Measurements from ENCODE around the gene AOAH. TPM values are rescaled to one million over a fixed set of nuclear protein-coding genes. Genes with fewer than 3 reads are reported as not detected.
A peak's percentile ranks its signal among the peaks of the same experiment; 100 is the strongest.

The AOAH gene
- total RNA-seq, 4 donors from 2014 or later: 0.17 to 1.8 (median 1.6) TPM

DNA sequence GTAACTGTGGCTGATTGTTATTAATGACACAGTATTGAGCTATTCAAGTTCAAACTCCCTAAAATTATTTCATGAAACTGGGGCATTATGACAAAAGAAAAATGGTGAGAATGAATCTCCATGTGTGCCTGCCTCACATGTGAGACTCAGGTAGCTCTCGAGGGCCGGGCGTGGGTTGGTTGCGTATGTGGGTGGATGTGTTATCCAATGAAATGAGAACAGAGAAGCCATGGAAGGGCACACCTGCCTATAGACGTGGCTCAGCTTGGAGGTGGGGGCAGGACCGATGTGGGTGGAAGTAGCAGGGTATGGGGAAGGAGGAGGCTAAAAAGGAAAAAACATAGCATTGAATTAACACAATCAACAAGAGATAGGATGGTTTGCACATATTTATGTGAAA is 96.5 kb downstream of the AOAH start:
- intact Hi-C loops (cut with DNase I; ENCODE audit: low total_unique reads) (no loop called here), in situ Hi-C loops (cut with MboI; ENCODE audit: low sequenced_read_pairs in 4 of 4) (no loop called here)
- Histone ChIP-seq H3K4me3 (no peak overlapping the region), H3K27me3 (no peaks in the 10 kb centered on the region), H3K27ac (no peak overlapping the region), H3K4me1 (no peaks in the 10 kb centered on the region), H3K9me3 (no peaks in the 10 kb centered on the region), H3K36me3 (no peaks in the 10 kb centered on the region)
- DNase-seq (no peak), ATAC-seq (no peak)
- no peak for TF ChIP-seq POLR2A (IDR thresholded peaks at IDR 0.05)
- TF ChIP-seq, protein P1, sequence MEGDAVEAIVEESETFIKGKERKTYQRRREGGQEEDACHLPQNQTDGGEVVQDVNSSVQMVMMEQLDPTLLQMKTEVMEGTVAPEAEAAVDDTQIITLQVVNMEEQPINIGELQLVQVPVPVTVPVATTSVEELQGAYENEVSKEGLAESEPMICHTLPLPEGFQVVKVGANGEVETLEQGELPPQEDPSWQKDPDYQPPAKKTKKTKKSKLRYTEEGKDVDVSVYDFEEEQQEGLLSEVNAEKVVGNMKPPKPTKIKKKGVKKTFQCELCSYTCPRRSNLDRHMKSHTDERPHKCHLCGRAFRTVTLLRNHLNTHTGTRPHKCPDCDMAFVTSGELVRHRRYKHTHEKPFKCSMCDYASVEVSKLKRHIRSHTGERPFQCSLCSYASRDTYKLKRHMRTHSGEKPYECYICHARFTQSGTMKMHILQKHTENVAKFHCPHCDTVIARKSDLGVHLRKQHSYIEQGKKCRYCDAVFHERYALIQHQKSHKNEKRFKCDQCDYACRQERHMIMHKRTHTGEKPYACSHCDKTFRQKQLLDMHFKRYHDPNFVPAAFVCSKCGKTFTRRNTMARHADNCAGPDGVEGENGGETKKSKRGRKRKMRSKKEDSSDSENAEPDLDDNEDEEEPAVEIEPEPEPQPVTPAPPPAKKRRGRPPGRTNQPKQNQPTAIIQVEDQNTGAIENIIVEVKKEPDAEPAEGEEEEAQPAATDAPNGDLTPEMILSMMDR (IDR thresholded peaks at IDR 0.05 in 4 of 5, conservative IDR thresholded peaks at IDR 0.05 in 1 of 5): no peak

GRCh38 chr7:36626111-36626510 is 98.2 kb downstream of the AOAH start:
- no peak overlapping the region for H3K4me3 ChIP-seq
- H3K4me1 ChIP-seq: no peaks in the 10 kb centered on the region
- DNase-seq (no peak), ATAC-seq (no peak)
- no peaks in the 10 kb centered on the region for H3K36me3 ChIP-seq
- intact Hi-C loops (cut with DNase I; ENCODE audit: low total_unique reads) (no loop called here), in situ Hi-C loops (cut with MboI; ENCODE audit: low sequenced_read_pairs in 4 of 4) (no loop called here)
- H3K9me3 ChIP-seq: no peaks in the 10 kb centered on the region
- H3K27me3 ChIP-seq: no peaks in the 10 kb centered on the region
- H3K27ac ChIP-seq: no peak overlapping the region
- TF ChIP-seq, protein P1 (IDR thresholded peaks at IDR 0.05 in 4 of 5, conservative IDR thresholded peaks at IDR 0.05 in 1 of 5): no peak
- no peak for TF ChIP-seq POLR2A (IDR thresholded peaks at IDR 0.05)

DNA sequence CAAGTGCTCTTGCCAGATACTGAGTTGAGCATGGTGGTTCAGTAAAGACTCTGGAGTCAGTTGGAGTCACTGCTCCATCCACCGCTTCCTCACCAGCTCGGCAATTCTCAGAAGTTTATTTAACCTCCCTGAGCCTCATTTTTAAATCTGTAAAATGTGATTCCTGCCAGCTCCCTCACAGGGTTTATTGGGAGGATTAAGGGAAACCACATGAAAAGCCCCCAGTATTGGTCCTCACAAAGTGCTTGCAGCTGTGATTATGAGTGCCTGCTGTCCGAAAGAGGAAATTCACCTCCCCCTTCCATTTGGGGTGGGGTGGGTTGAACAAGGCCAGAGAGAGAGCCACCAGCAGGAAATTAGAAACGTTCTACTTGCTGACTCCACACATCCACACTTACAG is 99.0 kb downstream of the AOAH start:
- Histone ChIP-seq H3K4me3 (no peak overlapping the region), H3K4me1 (no peaks in the 10 kb centered on the region), H3K27ac (no peak overlapping the region), H3K27me3 (no peaks in the 10 kb centered on the region), H3K36me3 (no peaks in the 10 kb centered on the region), H3K9me3 (no peaks in the 10 kb centered on the region)
- in situ Hi-C loops (cut with MboI; ENCODE audit: low sequenced_read_pairs in 4 of 4): no loop called here
- DNase-seq (no peak), ATAC-seq (no peak)
- no peak for TF ChIP-seq POLR2A (IDR thresholded peaks at IDR 0.05)
- TF ChIP-seq, protein P1 (IDR thresholded peaks at IDR 0.05 in 4 of 5, conservative IDR thresholded peaks at IDR 0.05 in 1 of 5): no peak
- intact Hi-C loops (cut with DNase I; ENCODE audit: low total_unique reads): no loop called here

- no peaks in the 10 kb centered on the region for H3K36me3 ChIP-seq
- H3K4me3 ChIP-seq: no peak overlapping the region
- DNase-seq: no peak
- ATAC-seq: peak in 1 of 2 donors; percentile 52
- in situ Hi-C loops (cut with MboI; ENCODE audit: low sequenced_read_pairs in 4 of 4) (no loop called here), intact Hi-C loops (cut with DNase I; ENCODE audit: low total_unique reads) (no loop called here)
- no peaks in the 10 kb centered on the region for H3K9me3 ChIP-seq
- H3K27ac ChIP-seq: no peak overlapping the region
- H3K27me3 ChIP-seq: no peaks in the 10 kb centered on the region
- H3K4me1 ChIP-seq: no peaks in the 10 kb centered on the region
- TF ChIP-seq POLR2A (IDR thresholded peaks at IDR 0.05): no peak
- TF ChIP-seq, protein P1 (IDR thresholded peaks at IDR 0.05 in 4 of 5, conservative IDR thresholded peaks at IDR 0.05 in 1 of 5): no peak
These were observed 101.0 kb downstream of the AOAH start for GRCh38 chr7:36623247-36623646.

DNA sequence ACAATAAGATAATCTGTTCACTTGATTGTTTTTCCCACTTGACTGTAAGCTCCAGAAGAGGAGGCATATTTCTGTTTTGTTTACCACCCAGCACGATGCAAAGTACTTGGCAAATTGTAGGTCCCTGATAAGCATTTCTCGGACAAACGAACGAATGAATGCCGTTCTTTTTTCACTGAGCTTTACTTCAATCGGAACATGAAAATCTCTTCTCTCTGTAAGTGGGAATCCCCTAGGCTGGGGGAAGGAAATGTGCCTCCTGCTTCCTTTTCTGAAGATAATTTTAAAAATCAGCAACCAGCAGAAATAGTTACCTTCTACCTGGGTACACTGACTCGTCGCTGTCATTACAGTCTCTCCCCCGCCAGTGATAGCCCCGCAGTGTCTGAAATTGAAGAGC is 102.9 kb downstream of the AOAH start:
- Histone ChIP-seq H3K27ac (no peak overlapping the region), H3K36me3 (no peaks in the 10 kb centered on the region), H3K4me1 (no peaks in the 10 kb centered on the region), H3K27me3 (no peaks in the 10 kb centered on the region), H3K9me3 (no peaks in the 10 kb centered on the region), H3K4me3 (no peak overlapping the region)
- intact Hi-C loops (cut with DNase I; ENCODE audit: low total_unique reads) (no loop called here), in situ Hi-C loops (cut with MboI; ENCODE audit: low sequenced_read_pairs in 4 of 4) (no loop called here)
- no peak for DNase-seq
- no peak for TF ChIP-seq POLR2A (IDR thresholded peaks at IDR 0.05)
- TF ChIP-seq, protein P1 (IDR thresholded peaks at IDR 0.05 in 4 of 5, conservative IDR thresholded peaks at IDR 0.05 in 1 of 5): no peak
- no peak for ATAC-seq
